Activated T-cell treated with anti-CD3 and anti-CD28 coated beads, Interleukin-2, amount 50 U/mL, for 1 hour (primary cell): Measurements from ENCODE around the gene IL17RB.

Experiments used
- DNase-seq: peaks from one replicate; pipeline ENCODE4 v3.0.0-alpha.2; 2020

The IL17RB gene

DNA sequence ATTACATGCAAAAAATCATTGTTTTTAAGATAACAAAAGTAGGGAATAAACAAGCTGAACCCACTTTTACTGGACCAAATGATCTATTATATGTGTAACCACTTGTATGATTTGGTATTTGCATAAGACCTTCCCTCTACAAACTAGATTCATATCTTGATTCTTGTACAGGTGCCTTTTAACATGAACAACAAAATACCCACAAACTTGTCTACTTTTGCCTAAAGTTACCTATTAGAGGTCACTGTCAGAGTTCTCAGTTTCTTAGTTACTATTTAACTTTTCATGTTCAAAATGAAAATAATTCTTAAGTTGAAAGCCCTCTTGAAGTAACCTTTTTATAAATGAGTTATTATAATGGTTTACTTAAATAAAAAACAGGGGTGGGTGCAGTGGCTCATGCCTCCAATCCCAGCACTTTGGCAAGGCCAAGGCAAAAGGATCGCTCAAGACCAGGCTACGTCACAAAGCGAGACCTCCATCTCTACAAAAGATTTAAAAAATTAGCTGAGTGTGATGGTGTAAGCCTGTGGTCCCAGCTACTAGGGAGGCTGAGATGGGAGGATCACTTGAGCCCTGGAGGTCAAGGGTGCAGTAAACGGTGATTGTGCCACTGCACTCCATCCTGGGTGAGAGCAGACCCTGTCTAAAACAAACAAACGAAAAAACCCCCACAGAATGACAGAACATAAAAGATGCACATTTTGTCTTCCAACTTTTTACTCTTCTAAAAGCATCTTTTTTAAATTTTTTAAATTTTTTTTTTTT is 19.5 kb downstream of the IL17RB start:
- no peak for DNase-seq

DNA sequence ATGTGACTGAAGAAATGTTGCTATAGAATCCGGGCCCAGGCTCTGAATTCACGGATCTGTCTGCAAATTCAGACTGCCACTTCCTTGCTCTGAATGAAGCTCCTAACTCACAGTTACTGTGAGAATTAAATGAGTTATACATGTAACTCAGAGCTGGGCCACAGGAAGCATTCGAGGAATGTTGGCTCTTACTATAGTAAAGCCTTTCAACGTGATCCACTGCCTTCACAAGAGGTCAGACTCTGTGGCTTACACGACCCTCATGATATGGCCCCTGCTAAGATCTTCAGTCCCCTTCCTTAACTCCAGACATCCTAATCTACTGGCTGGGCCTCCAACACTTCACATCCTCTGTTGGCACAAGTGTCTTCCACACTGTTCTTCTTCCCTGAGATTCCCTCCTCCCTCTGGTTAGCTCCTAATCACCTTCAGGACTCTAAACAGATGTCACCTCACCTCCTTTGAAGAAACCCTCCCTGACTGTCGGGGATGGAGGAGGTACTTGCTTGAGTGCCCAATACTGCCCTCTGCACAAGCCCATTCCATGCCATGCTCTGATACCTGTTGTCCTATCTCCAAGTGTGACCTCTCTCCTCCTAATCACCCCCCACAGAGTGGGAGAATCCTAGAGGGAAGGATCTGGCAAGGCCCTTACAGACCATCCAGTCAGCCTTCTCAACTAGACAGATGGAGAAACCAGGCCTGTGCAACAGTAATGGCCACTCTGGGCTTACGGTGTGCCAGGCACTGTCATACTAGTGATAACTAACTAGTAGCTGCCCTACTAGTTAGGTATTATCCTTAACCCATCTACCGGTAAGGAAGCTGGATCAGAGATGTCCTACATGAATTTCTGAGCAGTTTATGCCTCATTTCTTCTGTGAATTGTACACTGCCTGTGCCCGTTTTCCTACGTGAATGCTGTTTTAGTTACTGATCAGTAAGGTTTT is 34.3 kb downstream of the IL17RB start:
- no peak for DNase-seq

DNA sequence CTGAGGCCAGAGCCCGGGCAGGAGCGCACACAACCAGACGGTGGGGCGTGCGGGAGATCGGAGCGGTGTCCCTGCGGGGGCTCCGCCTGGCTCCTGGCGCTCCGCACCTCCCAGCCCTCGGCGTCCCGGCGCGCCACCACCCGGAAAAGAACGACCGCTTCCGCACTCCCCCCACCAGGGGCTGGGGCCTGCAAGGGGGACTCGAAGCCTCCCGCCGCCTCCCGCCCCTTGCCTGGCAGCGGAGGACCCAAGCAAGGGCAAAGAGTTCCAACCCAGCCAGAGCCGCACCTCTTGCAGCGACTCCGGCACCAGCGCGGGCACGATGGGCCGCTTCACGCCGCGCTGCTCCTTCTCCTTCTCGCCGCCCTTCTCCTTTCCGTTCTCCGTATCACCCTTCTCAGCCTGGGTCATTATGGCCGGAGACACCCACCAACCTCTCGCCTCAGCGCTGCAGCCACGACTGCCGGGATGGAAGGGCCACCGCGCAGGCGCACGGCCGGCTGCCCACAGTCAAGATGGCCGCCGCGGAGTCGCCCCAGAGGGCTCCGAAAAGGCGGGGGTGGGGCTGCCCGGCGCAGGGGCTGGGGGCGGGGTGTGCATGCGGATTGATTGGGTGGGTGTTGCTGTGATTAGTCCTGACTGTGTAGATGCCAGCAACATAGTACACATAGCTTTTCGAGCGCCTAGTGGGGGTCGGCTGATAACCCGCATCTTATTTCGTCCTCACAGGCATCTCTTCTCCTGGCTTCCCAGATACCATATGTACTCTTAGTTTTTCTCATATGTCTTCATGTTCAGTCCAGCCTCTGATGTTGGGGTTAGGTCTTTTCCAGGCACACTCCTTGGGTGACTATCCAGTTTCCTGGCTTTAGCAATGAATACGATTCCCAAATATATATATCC is 35.6 kb downstream of the IL17RB start, which contains the start of gene ACTR8:
TSS of gene ACTR8 (minus strand) at position 462 of the 903 bp plus-strand sequence. CDS start at position 411, 51 bp downstream.
- peak; percentile 91 for DNase-seq

GRCh38 chr3:53883008-53883407 is 36.6 kb downstream of the IL17RB start:
- DNase-seq = no peak

DNA sequence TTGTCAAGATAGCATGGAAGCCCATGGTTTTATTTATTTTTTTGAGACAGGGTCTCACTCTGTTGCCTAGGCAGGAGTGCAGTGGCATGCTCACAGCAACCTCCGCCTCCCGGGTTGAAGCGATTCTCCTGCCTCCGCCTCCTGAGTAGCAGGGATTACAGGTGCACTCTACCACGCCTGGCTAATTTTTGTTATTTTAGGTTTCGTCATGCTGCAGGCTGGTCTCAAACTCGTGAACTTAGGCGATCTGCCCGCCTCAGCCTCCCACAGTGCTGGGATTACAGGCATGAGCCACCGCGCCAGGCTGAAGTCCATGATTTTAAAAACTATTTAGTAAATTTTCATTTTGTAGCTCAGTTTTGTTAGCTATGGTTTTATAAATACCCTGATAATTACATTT is 38.3 kb downstream of the IL17RB start:
- DNase-seq = no peak

GRCh38 chr3:53885239-53885638 is 38.9 kb downstream of the IL17RB start:
- no peak for DNase-seq

DNA sequence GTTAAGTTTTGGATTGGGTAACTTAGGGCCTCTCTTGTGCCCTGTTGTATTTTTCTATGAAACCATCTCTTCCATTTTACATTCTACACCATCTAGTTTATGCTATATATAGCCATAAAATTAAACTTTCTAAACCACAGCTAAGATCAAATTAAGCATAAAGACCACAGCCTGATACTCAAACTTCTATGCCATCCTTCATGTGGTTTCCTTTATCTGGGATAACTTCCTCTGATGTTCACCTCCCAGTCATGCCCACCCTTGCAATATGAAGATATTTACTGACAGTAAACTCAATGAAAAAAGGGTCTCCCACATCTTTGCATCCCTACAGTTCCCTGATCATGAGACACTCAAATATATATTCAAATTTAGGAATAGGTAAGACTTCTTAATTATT is 41.1 kb downstream of the IL17RB start:
- no peak for DNase-seq

- no peak for DNase-seq
These were observed 41.9 kb downstream of the IL17RB start for GRCh38 chr3:53888232-53888631.

- DNase-seq = peak; percentile 52
These were observed 44.5 kb downstream of the IL17RB start for GRCh38 chr3:53890726-53891475.

DNA sequence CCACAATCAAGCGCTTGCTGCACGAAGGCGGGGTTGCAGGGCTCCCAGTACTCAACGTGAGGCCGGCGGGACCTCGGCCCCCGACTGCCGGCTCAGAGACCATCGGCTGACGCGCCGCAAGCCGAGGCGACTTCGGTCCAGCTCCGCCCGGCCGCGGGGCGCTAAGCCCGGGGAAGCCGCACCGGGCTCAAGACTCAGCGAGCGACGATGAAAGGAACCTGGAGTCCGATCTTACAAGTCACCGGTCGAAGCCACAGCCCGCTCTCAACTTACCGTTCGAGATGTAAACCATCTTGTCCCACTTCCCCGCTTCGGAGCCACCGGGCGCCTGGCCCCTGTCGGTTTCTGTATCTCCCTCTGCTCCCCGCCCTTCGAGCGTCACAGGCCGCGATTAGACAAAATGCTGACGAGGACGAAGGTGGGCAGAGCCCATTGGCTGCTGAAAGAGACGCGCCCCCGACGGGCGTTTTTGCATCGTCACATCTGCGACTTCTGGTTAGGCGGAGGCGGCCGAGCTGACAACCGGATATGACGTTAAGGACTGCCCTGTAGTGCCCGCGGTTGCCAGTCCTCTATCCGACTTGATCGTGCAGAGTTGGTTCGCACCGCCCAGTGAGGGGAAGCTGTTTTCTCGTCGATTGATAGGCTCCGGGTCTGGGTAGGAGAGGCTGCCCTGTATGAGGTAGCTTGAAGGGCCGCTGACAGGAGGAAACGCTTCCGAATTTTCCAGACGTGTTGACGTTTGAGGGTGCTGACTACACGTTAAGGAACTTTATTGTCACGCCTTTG is 45.3 kb downstream of the IL17RB start, which contains the start of gene SELENOK:
TSS of gene SELENOK (minus strand) at position 363 of the 789 bp plus-strand sequence.
- peak; percentile 94 for DNase-seq

DNA sequence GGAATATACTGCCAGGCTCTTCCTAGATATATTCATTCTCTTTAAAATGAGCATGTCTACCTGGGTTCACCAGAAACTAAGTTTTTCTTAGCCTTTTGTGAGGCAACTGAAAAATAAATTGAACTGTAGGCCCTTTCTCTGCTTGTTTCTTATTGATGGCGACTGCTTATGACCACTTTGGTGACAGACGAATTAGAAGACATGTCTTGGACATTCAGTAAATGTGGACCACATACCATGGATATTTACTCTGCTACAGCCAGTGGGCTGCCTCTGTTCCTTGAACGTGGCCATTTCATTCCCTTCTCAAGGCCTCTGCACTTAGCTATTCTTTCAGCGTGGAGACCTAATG is 45.9 kb downstream of the IL17RB start:
- peak; percentile 24 for DNase-seq

GRCh38 chr3:53899750-53900149 is 53.4 kb downstream of the IL17RB start:
- no peak for DNase-seq

DNA sequence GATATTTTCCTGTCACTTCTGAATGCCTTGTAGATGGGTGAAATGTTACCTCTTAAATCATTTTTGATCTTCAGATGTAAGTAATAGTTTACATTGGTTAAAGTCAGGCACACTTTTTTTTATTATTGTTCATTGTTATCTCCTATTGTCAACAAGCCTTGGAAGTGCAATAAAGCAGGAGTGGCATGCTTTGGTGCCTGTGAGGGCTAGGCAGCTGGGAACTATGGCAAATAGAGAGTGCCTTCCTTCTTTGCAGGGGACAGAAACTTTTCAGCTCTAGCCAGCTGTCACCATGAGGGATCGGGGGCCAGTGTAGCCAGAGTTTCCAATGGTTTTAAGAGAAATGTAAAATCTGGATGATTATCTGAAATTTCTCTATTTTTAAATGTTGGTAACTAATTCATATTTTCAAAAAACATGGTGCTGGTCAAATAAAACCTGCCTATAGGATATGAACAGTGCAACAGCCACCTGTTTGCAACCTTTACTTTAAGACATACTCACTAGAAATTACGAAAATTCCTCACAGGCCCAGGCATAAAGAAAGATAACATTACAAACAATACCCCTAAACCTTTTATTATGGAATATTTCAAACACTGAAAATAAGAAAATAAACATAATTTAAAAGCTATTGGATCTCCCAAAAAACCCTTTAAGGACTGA is 54.4 kb downstream of the IL17RB start:
- no peak for DNase-seq

DNA sequence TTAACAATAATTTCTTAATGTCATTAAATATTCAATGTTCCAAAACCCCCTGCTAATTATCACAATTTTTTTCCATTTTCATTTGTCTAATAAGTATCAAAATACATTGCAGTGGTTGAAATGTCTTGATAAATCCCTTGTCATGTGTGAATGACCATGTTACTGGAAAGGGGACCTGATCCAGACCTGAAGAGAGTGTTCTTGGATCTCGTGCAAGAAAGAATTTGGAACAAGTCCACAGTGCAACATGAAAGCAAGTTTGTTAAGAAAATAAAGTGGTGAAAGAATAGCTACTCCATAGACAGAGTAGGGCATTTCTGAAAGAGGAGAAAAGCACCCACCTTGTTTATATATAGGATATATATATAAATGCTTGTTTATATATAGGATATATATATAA is 55.7 kb downstream of the IL17RB start:
- DNase-seq = no peak

GRCh38 chr3:53902711-53903110 is 56.3 kb downstream of the IL17RB start:
- DNase-seq = no peak

DNA sequence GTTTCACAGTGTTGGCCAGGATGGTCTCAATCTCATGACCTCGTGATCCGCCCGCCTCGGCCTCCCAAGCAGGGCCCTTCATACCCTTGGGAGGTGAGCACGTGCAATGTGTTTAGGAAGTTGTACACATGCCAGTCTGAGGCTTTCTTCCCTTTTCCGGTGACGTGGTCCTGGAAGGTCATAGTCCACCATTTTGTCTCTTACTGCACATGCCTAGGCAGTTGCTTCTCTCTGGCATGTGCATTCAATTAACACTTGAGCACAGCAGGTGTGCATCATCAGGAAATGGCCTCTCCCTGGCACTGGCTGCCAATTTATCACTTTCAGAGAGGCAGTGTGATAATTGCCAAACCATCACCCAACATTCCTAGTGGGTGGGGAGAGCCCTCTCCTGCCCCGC is 67.0 kb downstream of the IL17RB start:
- DNase-seq = no peak
